IPS DF 6.9 (cell line): ENCODE measurements around the gene ITGA11.
A peak's percentile ranks its signal among the peaks of the same experiment; 100 is the strongest.

Experiments used
- DNase-seq: peaks from one replicate; pipeline ENCODE4 v3.0.0-alpha.2; 2013; ENCODE audit warnings: low read depth, low spot score
- H3K27ac ChIP-seq: one replicate; pipeline ENCODE4 v1.5.1; 2013; ENCODE audit warnings: low read length, control low read depth
- H3K27me3 ChIP-seq: 2 replicates; pipeline ENCODE4 v1.6.1; 2013; ENCODE audit warnings: mild to moderate bottlenecking, low read length; ENCODE audit not compliant: control insufficient read depth, insufficient read depth
- H3K36me3 ChIP-seq: 2 replicates; pipeline ENCODE4 v1.6.1; 2013; ENCODE audit warnings: low read length; ENCODE audit not compliant: control insufficient read depth, insufficient read depth
- H3K4me1 ChIP-seq: 2 replicates; pipeline ENCODE4 v1.6.1; 2013; ENCODE audit warnings: low read length; ENCODE audit not compliant: control insufficient read depth, insufficient read depth
- H3K4me3 ChIP-seq: 2 replicates; pipeline ENCODE4 v1.5.1; 2013; ENCODE audit warnings: mild to moderate bottlenecking, low read length
- H3K9me3 ChIP-seq: 2 replicates; pipeline ENCODE4 v1.6.1; 2013; ENCODE audit warnings: low read length, inconsistent platforms; ENCODE audit not compliant: control insufficient read depth, insufficient read depth
- WGBS: extraction: QIAGEN DNeasy Blood & Tissue Kit; methylation state at CpG from one replicate; pipeline ENCODE4 v1.1.7; 2013; ENCODE audit warnings: mixed read lengths, missing lambda C conversion rate; ENCODE audit not compliant: insufficient read length, insufficient coverage; 5-methylcytosine and 5-hydroxymethylcytosine counted together

ITGA11 gene

GRCh38 chr15:68379058-68379758, 52.8 kb downstream of the ITGA11 start:
- no peaks in the 10 kb centered on the region for H3K9me3 ChIP-seq
- no peak overlapping the region for H3K4me3 ChIP-seq
- no peaks in the 10 kb centered on the region for H3K4me1 ChIP-seq
- no peaks in the 10 kb centered on the region for H3K27me3 ChIP-seq
- no peaks in the 10 kb centered on the region for H3K36me3 ChIP-seq
- no peak for DNase-seq
- H3K27ac ChIP-seq = no peak overlapping the region
- WGBS = no CpG with 5 or more reads among the region's 8 CpGs

DNA sequence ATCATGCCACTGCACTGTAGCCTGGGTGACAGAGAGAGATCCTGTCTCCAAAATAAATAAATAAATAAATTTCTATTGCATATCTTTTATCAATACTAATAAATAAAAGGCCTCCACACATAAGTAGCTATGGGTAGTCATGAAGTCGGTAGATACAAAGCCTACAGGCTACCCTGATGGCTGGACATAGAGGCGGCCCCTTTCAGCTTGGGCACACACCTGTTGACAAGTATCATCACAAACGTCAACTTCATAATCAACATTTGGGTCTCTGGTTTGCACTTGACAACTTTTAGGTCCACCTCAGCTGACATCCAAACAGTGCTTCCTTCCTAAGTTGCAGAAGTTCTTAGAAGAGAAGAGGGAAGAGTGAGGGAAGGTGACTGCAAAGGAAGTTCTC, 53.4 kb downstream of the ITGA11 start:
- Histone ChIP-seq H3K27ac (no peak overlapping the region), H3K36me3 (no peaks in the 10 kb centered on the region)
- no CpG with 5 or more reads among the region's 3 CpGs for WGBS

DNA sequence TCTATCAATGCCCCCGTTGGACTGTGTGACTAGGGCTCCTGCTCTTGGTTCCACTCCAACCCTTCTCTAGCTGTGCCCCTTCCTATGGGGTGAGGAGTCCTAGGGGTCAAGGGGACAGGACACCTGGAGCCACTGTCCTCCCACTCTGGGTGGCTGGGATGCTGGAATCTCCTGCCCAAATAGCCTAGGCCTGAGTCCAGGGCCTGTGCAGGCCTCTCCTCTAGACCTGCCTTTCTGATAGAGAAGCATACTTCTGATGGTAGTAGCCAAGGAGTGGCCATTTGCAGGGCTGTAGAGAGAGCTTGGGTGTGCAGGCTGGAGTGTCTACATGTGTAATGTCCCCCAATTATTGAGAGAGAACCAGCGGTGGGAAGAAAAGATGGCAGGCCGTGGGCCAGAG, 54.2 kb downstream of the ITGA11 start:
- no peak for DNase-seq
- no peaks in the 10 kb centered on the region for H3K4me1 ChIP-seq
- no peak overlapping the region for H3K27ac ChIP-seq
- H3K4me3 ChIP-seq = no peak overlapping the region
- no peaks in the 10 kb centered on the region for H3K36me3 ChIP-seq
- H3K9me3 ChIP-seq = no peaks in the 10 kb centered on the region
- no peaks in the 10 kb centered on the region for H3K27me3 ChIP-seq
- no CpG with 5 or more reads among the region's 3 CpGs for WGBS

More for the DNA sequence above, 53.4 kb downstream of the ITGA11 start:
- Histone ChIP-seq H3K9me3 (no peaks in the 10 kb centered on the region), H3K4me3 (no peak overlapping the region), H3K27me3 (no peaks in the 10 kb centered on the region), H3K4me1 (no peaks in the 10 kb centered on the region)
- DNase-seq = no peak

- Histone ChIP-seq H3K36me3 (no peaks in the 10 kb centered on the region), H3K4me1 (peaks cover 1% of the 10 kb centered on the region; the same call in 1 of the 2 replicates), H3K27ac (no peak overlapping the region), H3K9me3 (no peaks in the 10 kb centered on the region), H3K27me3 (no peaks in the 10 kb centered on the region), H3K4me3 (no peak overlapping the region)
- DNase-seq = no peak
Measured at GRCh38 chr15:68376447-68377060, 55.4 kb downstream of the ITGA11 start.

DNA sequence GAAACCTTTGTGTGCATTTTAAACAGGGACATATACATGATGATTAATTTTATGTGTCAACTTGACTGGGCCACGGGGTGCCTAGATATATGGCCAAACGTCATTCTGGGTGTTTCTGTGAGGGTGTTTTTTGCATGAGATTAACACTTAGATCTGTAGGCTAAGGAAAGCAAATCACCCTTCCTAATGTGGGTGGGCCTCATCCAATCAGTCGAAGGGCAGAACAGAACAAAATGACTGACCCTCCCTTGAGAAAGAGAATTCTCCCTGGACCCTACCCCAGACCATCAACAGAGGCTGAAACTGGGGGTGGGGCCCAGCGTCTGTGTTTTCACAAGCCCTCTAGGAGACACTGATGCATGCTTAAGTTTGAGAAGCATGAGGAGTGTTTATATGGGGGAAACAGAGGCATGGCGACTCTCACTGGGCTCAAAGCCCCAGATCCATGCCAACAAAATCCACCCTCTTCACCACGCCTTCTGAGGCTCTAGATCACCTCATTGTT, 56.2 kb downstream of the ITGA11 start:
- no CpG with 5 or more reads among the region's 6 CpGs for WGBS
- H3K27me3 ChIP-seq = no peaks in the 10 kb centered on the region
- H3K27ac ChIP-seq = no peak overlapping the region
- H3K4me1 ChIP-seq = peaks cover 1% of the 10 kb centered on the region; the same call in 1 of the 2 replicates
- no peaks in the 10 kb centered on the region for H3K9me3 ChIP-seq
- DNase-seq = no peak
- H3K36me3 ChIP-seq = no peaks in the 10 kb centered on the region
- no peak overlapping the region for H3K4me3 ChIP-seq

DNA sequence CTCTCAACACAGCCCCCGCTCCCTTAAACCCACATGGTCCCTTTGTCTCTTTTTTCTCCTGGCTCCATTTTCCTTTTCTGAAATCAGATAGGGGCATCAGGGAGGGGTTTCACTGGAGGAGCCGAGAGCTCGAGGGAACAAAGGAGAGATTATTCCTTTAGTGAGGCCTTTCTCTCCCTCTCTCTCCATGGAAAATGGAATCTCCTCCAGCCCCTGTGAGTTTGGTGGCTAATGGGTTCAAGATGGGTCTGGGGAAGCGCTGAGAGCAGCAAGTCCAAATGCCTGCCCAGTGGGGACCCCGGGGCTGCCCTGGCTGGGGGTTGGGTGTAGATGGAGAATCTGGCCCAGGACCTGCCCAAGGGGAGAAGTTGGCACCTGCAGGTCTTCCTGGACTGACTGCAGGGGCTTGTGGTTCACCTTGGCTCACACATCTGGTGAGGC, 56.8 kb downstream of the ITGA11 start:
- H3K9me3 ChIP-seq = no peaks in the 10 kb centered on the region
- H3K36me3 ChIP-seq = no peaks in the 10 kb centered on the region
- peaks cover 1% of the 10 kb centered on the region; the same call in 1 of the 2 replicates for H3K4me1 ChIP-seq
- no peaks in the 10 kb centered on the region for H3K27me3 ChIP-seq
- WGBS = no CpG with 5 or more reads among the region's 5 CpGs
- H3K4me3 ChIP-seq = no peak overlapping the region
- no peak for DNase-seq
- H3K27ac ChIP-seq = no peak overlapping the region

DNA sequence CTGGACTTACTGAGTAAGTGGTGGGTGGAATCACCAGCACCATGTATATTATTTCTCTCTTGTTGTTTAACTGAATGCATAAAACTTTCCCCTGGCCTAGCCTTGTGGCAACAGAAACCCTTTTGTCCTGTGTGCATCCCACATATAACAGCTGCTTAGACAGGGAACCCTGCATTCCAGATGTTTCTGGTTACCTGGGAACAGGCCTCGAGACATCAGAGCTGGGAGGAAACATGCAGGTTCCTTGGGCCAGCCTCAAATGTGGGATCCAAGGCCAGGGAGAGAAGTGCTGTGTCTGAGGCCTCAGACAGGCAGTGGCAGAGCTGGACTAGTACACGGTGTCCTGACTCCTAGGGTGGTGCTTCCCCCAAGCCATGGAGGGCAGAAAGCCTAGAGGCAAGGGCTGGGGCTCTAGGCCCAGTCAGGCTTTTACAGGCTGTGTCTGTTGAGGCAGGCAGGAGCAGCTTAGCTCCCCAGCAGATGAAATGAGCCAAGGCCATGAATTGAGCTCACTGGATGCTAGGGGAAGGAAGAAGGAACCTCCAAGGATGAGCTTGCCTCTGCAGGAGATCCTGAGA, 57.7 kb downstream of the ITGA11 start:
- WGBS = no CpG with 5 or more reads among the region's 2 CpGs
- Histone ChIP-seq H3K36me3 (no peaks in the 10 kb centered on the region), H3K27ac (no peak overlapping the region), H3K27me3 (no peaks in the 10 kb centered on the region), H3K4me3 (no peak overlapping the region), H3K9me3 (no peaks in the 10 kb centered on the region), H3K4me1 (peaks cover 1% of the 10 kb centered on the region; the same call in 1 of the 2 replicates)
- DNase-seq = no peak

DNA sequence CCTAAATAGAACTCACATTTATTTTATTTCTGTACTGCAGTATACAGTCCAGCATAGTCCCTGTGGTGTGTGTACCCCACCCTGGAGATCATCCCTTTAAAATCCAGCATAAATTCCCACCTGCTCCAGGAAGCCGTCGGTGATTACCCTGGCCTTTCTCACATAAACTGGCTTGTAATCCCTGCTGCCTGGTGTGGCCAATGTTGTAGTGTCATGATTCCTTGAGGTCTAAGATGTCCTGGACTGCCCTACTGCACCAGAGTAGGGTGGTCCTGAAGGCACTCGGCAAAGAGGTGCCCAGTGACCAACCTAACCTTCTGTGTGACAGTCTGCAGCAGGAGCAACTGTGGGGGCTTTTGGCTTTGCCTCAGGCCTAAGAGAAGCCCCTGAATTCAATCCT, 58.9 kb downstream of the ITGA11 start:
- no peak overlapping the region for H3K27ac ChIP-seq
- WGBS = no CpG with 5 or more reads among the region's 3 CpGs
- H3K4me3 ChIP-seq = no peak overlapping the region
- H3K27me3 ChIP-seq = no peaks in the 10 kb centered on the region
- DNase-seq = no peak
- peaks cover 1% of the 10 kb centered on the region; the same call in 1 of the 2 replicates for H3K4me1 ChIP-seq
- no peaks in the 10 kb centered on the region for H3K9me3 ChIP-seq
- H3K36me3 ChIP-seq = no peaks in the 10 kb centered on the region

DNA sequence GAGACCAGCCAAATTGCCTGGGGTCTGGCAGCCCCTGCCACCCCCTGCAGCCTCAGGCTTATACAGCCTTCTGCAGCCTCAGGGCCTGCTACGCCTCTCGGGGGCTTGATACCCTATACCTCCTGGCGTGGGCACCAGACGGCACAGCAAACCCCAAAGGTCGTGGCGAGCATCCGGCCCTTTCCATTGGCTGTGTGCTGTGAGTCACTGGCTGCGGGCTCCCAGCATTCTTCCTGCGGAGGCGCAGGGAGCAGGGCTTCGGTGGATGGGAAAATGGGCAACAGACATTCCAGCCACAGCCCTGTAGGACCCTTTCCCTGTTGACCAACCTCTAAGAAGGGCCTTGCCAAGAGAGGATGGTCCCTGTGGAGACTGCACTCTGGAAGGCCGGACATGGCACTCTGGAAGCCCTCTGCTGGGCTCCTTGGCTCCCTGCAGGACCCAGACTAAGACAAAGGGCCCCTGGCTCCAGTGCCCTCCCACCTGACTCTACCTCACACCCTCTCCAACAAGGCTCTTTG, 59.6 kb downstream of the ITGA11 start:
- Histone ChIP-seq H3K9me3 (no peaks in the 10 kb centered on the region), H3K4me1 (peaks cover 1% of the 10 kb centered on the region; the same call in 1 of the 2 replicates), H3K4me3 (no peak overlapping the region), H3K27me3 (no peaks in the 10 kb centered on the region), H3K27ac (no peak overlapping the region), H3K36me3 (no peaks in the 10 kb centered on the region)
- no CpG with 5 or more reads among the region's 12 CpGs for WGBS
- peak; percentile 25 for DNase-seq

DNA sequence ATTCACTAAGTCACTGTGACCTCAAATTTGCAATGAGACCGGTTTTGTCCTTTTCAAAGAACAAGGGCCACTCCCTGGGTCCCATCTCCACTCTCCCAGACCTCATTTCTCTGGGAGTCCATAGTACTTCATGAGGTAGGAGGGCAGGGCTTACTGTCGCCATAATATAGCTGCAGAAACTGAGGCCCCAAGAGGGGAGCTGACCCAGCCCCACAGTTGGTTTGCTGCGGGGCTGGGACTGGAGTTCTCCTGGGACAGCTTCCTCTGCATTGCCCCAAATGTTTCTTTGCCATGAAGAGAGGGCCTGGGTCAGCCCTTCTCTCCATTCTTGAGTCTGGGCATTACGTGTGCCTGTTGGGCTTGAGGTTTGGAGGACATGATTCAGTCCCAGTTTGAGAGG, 60.1 kb downstream of the ITGA11 start:
- WGBS = no CpG with 5 or more reads among the region's 4 CpGs
- no peaks in the 10 kb centered on the region for H3K36me3 ChIP-seq
- no peaks in the 10 kb centered on the region for H3K27me3 ChIP-seq

More for the DNA sequence above, 60.1 kb downstream of the ITGA11 start:
- H3K4me1 ChIP-seq = peaks cover 1% of the 10 kb centered on the region; the same call in 1 of the 2 replicates
- no peak for DNase-seq
- no peaks in the 10 kb centered on the region for H3K9me3 ChIP-seq
- H3K27ac ChIP-seq = no peak overlapping the region
- H3K4me3 ChIP-seq = no peak overlapping the region
